HG02970 (cell line): ENCODE data around the gene RGS8.

Experiments
- ATAC-seq: cut with Tn5 transposase; IDR thresholded peaks from one replicate; pipeline ENCODE4 v1.9.1; 2021; ENCODE audit warnings: mild to moderate bottlenecking, moderate library complexity, moderate number of reproducible peaks; ENCODE audit not compliant: unreplicated experiment, low FRiP score

Gene RGS8

DNA sequence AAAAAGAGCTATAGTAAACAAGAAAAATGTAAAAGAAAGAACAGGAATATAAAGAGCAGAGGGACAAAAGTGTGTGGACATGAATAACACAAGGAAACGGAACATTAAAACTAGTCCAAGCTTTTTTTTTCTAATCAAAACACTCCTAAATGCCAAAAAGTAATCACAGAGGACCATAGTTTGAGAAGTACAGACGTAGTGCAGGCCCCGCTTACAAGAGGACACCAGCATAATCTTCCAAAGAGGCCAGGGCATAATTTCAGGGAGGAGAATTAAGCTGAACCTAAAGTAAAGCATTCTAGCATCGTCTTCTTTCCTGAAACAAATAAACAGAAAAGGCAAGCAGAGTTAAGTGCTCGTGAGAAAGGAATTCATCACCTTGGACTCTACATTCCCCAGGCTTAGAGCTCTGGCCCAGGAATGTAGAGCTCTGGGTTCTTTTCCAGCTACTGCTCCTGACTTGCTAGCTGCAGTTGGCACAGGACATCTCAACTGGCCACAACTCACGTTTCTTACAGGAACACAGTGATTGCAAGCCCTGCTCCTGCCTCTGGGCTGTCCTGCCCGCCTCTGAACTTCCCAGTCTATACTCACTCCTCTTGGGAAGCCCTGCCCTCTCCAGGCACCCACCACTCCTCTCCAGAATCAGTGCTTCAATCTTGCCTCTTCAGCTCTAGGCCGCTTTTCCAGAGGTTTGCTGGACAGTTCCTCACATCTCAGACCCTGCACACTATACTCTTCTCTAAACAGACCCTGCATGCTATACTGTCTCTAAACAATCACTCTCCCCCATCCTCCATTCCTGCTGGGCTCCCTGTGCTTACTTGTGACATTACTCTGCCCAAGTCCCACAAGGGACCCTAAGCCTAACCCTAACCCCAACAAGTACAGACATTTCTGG lies 9.8 kb downstream of the RGS8 start:
- no peak for ATAC-seq

DNA sequence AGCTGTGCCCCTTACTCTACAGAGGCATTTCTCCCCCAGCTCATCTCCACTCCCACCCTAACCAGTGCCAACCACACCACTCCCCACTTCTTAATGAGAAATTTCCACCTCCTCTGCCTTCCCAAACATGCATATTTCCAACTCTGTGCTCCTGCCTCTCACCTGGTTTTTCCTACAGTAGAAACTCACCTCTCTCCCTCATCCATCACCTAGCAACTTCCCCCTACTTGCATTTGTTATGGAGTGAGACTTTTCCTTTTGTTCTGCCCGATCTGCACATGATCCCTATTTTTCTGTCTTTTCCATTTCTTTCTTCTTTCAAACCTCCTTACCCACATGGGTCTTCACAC lies 11.9 kb downstream of the RGS8 start:
- ATAC-seq: no peak

DNA sequence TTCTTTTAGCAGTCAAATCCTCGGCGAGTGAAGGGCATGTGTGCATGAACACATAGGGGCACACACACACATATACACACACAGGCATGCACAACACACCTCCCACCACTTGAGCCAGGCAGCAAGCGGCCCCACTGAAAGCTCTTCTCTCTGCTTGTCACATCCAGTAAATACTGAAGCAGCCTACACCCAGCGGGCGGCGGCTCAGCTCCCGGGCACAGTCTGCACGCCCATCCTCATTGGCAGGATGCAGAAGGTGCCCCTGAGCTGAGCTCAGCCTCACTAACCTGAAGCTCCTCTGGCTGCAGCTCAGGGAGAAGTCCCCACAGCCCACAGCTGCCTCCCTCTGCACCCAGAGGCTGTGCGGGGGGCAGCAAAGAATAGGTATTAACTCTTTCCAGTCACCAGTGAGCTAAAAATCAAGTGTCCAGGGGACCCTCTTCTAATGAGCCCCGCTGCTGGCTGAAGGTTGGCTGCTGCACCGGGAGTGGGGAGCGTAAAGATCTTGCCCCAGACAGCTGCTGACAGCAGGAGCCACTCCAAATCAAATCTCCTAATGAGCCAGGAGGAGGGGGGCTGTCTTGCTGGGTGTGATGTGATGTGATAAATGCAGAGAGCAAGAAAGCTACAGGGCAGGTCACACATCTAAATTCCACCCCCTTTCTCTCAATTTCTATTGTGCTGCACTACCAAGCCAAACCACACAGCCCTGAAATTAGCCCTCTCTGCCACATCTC lies 12.5 kb downstream of the RGS8 start:
- no peak for ATAC-seq

DNA sequence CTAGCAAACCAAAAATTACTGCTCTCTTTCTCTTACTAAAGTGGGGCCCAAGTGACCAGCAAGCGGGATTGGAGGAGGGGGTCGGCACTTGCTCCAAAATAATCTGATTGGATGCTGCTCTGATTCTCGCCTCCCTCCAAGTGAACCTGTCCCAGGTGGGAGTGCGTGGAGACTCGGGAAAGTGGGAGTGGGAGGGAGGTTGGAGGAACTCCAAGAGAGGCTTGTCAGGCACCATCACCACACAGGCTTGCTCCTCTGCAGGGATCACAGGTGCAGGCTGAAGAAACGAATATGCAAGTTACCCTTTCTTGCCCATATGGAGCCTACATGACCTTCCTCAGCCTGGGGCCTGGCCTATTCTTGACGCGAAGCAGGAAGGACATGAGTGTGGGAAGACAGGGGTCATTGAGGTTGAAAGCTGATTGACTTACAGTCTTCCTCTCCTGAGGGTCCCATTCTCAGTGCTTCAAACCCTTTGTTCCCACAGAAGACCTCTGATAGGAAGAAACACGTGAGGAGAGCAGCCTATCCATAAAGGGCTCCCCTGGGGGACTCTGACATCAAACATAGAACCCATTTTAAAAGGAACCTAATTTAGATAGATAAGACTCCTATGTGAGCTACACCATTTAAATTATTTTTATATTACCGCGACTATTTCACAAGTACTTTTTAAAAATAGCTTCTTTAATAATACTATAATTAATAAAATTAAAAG lies 14.2 kb downstream of the RGS8 start:
- ATAC-seq: no peak

DNA sequence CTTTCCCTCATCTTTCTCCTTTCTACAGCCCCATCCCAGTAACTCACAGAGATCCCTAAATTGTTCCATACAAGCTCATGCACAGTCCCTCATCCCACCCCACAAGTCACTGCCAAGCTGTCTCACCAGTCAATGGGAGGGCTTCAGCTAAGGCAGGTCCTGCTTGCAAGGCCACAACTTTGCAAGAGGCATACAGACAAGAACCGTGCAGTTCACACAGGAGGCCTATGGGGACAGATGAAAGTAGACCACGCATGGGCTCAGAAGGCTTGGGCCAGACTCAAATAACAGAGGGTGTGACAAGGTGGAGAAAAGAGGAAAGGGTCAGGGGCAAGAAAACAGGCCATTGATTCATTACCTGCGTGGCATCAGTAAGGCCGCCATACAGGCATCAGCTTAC lies 15.1 kb downstream of the RGS8 start:
- no peak for ATAC-seq

DNA sequence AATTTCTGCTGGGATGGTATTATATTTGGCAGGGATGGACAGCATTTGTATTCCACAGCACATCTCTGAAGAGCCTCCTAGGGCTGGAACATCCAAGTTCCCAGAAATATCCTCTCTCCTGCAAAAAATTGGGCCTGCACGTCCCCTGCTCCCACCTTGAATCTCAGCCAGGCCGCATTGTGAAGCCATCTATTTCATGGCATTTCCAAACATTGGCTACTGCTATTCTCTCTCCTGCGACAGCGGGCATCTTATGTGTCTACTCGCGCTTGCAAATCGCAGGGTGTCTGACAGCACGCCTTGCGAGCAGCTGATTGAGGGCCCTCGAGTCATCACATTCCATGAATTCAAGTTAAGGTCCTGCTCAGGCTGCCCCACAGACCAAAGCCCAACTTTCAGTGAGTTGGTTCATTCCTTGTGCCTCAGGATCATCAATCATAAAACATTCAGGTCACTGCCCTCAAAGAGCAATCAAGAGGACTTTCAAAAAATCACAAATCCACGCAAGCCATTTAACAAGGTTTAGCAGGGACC lies 15.8 kb downstream of the RGS8 start:
- no peak for ATAC-seq

DNA sequence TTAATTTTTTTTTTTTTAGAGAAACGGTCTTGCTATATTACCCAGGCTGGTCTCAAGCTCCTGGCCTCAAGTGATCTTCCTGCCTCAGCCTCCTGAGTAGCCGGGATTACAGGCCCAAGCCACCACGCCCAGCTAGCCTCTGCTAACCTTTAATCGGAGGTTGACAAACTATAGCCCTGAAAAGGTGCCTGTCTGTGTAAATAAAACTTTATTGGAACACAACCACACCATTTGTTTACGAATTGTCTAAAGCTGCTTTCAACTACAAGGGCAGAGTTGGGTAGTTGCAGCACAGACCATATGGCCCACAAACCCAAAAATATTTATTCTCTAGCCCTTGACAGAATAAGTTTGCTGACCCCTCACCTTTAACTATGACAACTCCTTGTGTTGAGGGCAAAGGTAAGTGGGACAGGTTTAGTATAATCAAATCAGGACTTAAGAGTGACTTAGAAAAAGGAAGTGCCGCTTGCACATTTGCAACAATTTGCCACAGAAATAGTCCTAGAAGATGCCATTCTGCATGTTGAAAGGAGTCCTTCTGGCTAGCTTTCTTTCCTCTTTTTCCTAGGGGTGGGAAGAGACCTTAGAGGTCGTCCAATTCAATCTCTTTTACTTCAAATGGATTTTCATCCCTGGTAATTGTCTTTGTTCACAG lies 16.4 kb downstream of the RGS8 start:
- no peak for ATAC-seq

DNA sequence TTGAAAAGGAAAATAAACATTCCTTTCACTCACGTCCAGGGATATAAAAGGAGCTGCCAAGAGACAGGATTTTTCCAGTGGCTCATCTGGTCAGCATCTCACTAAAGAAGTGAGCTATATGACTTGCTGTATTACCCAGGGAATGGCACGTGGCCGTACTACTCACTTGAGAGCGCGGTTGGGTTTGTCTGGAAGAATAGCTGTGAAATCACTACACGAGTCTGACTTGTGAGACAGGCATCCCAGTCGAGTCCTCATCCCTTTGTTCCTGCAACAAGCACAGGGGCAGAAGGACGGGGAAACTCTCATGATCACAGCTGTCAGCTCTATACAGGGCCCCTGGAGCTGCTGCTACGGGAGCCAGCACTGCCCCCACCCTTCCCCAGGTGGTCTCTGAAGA lies 17.7 kb downstream of the RGS8 start:
- no peak for ATAC-seq

DNA sequence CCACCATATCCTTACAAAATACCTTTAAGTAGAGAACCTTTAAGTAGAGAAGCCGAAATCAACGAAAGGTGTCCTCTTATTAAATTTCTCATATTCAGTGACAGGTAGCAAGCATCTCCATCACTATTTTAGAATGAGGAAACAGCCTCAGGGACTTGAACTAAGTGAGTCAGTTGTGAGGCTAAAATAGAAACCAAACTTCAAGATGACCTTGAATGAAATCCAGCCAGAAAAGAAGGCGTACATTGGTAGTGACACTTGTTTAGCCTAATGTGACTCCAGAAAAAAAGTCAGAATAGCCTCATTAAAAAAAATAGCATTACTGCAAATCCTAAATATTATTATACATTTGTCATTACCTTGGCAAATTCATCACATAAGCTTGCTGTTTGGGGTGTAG lies 20.1 kb downstream of the RGS8 start:
- no peak for ATAC-seq

DNA sequence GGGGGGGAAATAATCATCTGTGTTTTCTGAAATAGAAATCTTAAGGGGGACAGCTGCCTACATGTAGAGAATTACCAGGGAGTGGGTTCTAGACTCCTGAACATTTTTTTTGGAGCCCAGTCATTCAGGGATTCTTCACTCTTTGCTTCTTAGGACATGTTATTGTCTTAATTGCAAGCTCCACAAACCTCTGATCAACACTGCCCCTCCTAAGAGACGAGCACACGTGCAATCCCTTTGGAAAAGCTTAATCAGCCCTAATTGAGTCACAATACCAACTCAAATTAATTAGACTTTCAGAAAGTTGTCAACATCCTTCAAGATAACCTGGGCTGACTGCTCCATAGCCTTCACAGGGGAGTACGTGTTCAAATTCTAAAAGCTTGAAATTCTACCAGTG lies 21.4 kb downstream of the RGS8 start:
- ATAC-seq: no peak

DNA sequence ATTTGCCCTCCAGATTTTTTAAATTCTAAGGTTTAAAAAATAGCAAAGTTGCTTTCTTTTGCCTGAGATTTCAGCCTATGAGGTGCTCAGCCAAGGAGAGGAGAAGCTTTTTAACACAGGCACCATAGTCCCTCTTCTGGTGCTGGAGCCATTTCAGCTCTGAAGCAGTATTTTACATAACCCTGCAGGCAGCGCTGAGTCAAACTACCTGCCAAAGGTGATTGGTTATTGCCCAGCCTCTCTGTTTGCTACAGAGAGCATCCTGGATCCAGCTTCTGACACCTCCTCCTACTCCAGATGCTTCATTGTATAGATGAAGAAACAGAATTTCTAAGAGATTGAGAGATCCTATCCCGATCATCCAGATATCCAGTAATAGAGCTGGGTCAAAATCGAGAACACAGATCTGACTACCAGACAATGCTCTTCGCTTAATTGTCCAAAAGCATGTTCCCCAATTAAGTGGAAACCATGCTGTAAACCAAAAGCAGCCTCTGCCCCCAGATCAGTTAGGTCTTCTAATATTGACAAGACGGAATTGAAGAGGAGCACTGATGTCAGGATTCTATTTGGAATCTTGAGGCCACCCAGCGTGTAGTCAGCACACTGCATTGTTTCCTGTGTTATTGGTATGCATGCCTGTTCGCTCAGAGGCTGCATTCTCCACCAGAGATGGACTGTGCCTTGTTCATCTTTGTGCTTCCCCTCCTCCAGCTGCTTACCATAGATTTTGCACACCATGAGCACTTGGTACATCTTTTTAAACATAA lies 22.1 kb downstream of the RGS8 start:
- no peak for ATAC-seq

DNA sequence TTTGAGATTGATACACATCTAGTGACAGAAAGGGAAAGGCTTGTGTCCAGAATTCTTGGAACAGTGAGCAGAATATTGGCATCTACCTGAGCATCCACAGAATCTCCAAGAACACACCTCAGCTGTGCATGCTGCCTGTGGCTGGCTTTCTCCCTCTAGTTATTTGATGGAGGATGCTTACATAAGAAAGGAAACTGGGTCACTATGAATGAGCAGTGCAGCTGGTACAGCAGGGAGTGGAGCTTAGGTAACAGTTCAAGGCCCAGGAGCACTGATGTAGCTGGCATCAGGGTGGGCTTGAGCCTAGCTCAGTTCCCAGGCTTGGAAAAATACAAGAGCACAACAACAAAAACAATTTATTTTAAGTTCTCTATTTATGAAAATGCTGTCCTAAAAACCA lies 26.3 kb downstream of the RGS8 start:
- ATAC-seq: no peak

DNA sequence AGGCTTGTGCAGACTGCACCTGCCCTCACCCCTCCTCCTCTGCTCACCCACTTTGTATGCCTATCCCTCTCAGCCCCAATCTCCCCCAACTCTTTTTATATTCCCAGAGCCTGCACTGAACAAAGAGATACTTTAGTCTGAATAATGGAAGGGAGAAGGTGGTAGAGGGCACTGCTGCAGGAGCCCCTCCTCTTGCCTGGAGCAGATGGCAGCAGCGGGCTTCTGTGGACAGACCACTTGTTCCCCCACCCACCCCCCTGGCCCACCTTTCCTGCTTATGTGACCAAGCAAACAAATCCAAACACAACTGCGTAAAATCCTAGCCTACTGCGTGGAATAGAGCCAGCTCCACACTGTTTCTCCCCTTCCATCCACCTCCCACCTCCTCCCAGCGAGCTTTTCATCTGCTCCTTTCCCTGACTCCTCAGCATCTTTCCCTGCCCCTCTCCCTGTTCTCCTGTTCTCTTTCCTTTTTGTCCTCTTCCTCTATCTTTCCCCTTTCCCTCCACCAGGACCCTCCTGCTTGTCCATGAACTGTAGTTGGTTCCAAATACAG lies 27.5 kb downstream of the RGS8 start:
- no peak for ATAC-seq

DNA sequence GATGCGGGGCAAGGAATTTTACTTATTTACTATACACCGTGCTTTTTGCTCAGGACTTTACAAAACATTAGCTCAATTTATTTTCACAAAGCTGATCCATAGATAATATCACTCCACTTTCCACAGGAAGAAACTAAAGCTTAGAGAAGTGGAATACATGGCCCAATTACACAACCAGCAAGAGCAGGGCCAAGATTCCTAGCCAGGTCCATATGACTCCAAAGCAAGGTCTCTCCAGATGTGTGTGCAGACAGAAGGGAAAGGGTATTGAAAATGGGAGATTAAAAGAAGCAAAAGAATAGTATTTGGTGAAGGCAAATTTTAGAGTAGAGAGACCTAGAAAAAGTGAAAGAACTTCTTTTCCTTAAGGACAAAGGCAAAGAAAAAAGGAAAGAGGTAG lies 30.4 kb downstream of the RGS8 start:
- ATAC-seq: no peak

DNA sequence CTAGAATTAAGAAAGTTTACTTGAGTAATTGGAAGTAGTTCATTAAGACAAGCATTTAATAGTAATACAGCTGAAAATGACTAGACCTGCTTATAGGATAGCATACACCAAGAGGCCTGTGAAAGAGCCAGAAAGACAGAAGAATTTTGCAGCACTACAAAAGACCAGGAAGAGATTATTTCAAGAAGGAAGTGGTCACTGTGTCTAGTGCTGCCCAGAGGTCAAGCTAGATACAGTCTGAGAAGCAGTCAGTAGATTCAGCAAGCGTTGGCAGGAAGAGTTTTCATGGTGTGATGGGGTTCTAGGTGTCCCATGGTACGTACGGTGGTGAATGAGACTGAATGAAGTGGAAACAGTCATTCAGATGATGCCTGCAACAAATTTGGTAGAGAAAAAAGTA lies 31.5 kb downstream of the RGS8 start:
- no peak for ATAC-seq

DNA sequence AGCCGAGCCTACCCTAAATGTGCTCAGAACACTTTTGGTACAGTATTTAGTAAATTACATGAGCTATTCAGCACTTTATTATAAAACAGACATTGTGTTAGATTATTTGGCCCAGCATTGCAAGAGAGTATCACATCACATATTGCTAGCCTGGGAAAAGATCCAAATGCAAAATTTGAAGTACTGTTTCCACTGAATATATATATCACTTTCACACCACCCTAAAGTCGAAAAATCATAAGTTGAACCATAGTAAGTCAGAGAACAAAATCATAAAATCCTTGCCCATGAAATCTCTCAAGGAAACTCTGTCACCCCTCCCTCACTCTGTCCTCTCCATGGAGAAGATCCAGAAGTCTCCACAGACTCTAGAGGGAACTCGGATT lies 33.1 kb downstream of the RGS8 start:
- ATAC-seq: no peak

DNA sequence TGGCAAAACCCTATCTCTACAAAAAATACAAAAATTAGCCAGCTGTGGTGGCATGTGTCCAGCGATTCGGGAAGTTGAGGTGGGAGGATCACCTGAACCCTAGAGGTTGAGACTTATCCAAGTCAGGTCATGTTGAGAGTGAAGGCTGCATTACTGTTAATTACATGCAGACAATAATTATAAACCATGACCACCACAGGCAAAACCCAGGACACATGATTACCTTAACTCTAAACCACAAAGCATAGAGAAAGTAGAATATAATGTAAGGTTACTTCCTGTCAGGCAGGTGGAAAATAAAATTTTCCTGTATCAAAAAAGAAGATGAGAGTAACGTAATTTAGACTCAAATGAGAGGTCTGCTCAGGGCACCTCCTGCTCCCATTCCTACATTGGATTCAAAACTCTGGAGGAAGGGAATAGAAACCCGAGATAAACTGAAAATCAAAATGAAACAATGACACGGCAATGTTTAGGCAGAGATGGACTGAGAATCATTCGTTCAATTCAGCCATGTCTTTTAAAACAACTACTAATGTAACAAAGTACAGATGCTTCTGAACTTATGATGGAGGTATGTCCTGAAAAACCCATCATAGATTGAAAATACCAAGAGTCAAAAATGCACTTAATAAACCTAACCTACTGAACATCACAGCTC lies 33.6 kb downstream of the RGS8 start:
- ATAC-seq: no peak

DNA sequence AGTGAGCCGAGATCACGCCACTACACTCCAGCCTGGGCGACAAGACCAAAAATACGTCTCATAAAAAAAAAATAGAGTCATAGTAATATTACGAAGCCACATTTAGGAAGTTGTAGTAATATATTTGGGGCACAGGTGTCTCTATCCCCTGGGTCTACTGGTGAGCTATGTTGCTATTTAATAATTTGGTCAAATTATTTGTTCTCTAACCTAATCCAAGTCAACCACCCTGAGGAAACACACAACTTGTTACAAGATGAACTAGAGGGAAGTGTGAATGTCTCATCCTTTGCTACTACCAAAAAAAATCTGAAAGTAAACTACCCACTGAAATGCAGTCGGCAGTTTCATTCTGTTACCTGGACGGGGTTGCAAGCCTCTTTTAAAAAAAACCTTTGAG lies 35.3 kb downstream of the RGS8 start:
- no peak for ATAC-seq

DNA sequence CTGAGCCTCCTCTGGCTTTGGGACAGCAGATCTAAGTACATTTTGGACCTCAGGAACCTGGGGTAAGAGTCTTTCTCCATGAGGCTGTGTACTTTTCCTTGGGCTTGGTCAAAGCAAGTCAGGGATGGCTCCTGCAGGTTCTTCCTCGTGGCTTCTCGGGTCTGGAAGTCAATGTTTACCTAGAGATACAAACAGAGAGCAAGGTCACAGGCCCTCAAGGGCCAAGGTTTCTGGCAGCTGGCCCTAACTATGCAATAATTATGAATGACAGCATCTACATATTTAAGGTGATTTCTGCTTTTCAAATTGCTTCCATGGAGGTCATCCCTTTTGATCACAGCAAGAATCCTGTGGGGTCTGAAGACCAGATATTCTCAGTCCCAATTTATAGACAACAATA lies 37.6 kb downstream of the RGS8 start:
- ATAC-seq: no peak
